NB4 (cell line): ENCODE measurements around the gene SLC9A1.

Experiments used
- CTCF ChIP-seq: IDR thresholded peaks from one replicate; pipeline ENCODE4 v1.5.1; 2012; ENCODE audit warnings: low read depth, low read length
- MAX ChIP-seq: IDR thresholded peaks from 2 replicates; pipeline ENCODE4 v1.6.1; 2011; ENCODE audit warnings: low read depth, low read length

- no peak for TF ChIP-seq CTCF
- no peak for TF ChIP-seq MAX
Measured at GRCh38 chr1:27193194-27193593, 38.3 kb upstream of the SLC9A1 start.
